ENCODE data around the gene PUS3.

GRCh38 chr11:125944350-125945010 lies 41.5 kb upstream of the PUS3 start:
- TF ChIP-seq POLR2AphosphoS5 (IDR thresholded peaks at IDR 0.05; ENCODE audit: borderline replicate concordance, low read depth, low read length) (no peak), FOXP2 (optimal IDR thresholded peaks at IDR 0.05; ENCODE audit: control extremely low read depth, extremely low read length, insufficient read depth) (no peak), EZH2 (IDR thresholded peaks at IDR 0.05) (no peak)

Measured in SK-N-MC (cell line).